HepG2 (cell line): ENCODE data around the gene CDH22. TPM values are rescaled to one million over a fixed set of nuclear protein-coding genes. Genes with fewer than 3 reads are reported as not detected.

Experiments
- ATAD3A ChIP-seq: sonication (generic); formaldehyde crosslinking; IDR thresholded peaks from 2 replicates; pipeline ENCODE4 v1.4.0; 2020; ENCODE audit warnings: missing genetic modification reagents
- ATM ChIP-seq: fragments of 450-650 bp; IDR thresholded peaks from 2 replicates; pipeline ENCODE4 v1.7.1; 2017; ENCODE audit warnings: mild to moderate bottlenecking, borderline replicate concordance
- FOXM1 ChIP-seq: sonication (generic); formaldehyde crosslinking; IDR thresholded peaks from 2 replicates; pipeline ENCODE4 v1.5.0; 2020; ENCODE audit warnings: missing genetic modification reagents
- GATAD1 ChIP-seq: IDR thresholded peaks from 2 replicates; pipeline ENCODE4 v1.6.1; 2016; ENCODE audit warnings: missing genetic modification reagents, missing compliant biosample characterization
- MBD4 ChIP-seq: IDR thresholded peaks from 2 replicates; pipeline ENCODE4 v1.6.1; 2012; ENCODE audit warnings: low read length, inconsistent platforms, borderline replicate concordance
- NR1H2 ChIP-seq: sonication (generic); formaldehyde crosslinking; IDR thresholded peaks from 2 replicates; pipeline ENCODE4 v1.8.1; 2022; ENCODE audit warnings: low read depth, missing genetic modification reagents, borderline replicate concordance
- POLR2A ChIP-seq, 2 experiments: IDR thresholded peaks; 2 replicates each; pipeline ENCODE4 v1.6.1; 2011; ENCODE audit warnings: low read depth in 2 of 2, low read length in 2 of 2, mild to moderate bottlenecking in 1 of 2, moderate library complexity in 1 of 2; ENCODE audit not compliant: insufficient read depth in 1 of 2
- POLR2AphosphoS5 ChIP-seq: IDR thresholded peaks from 2 replicates; pipeline ENCODE4 v1.6.1; 2012; ENCODE audit warnings: low read depth, low read length
- POLR2G ChIP-seq: fragments of 200-400 bp; formaldehyde crosslinking; IDR thresholded peaks from 2 replicates; pipeline ENCODE4 v1.6.1; 2018; ENCODE audit warnings: mild to moderate bottlenecking, low read depth, low read length, moderate library complexity
- PRPF4 ChIP-seq: fragments of 200-400 bp; formaldehyde crosslinking; IDR thresholded peaks from 2 replicates; pipeline ENCODE4 v1.6.1; 2016; ENCODE audit warnings: low read length, low read depth; ENCODE audit not compliant: poor library complexity, severe bottlenecking
- SAFB2 ChIP-seq: sonication (generic); formaldehyde crosslinking; IDR thresholded peaks from 2 replicates; pipeline ENCODE4 v1.5.1; 2020; ENCODE audit warnings: missing genetic modification reagents, low read depth, mild to moderate bottlenecking, borderline replicate concordance
- TARDBP ChIP-seq: sonication (generic); formaldehyde crosslinking; IDR thresholded peaks from 2 replicates; pipeline ENCODE4 v1.8.0; 2022; ENCODE audit warnings: mild to moderate bottlenecking, missing genetic modification reagents
- U2AF1 ChIP-seq: fragments of 200-400 bp; formaldehyde crosslinking; optimal IDR thresholded peaks from 2 replicates; pipeline ENCODE3; 2017; ENCODE audit warnings: mild to moderate bottlenecking, low read depth, low read length
- ZNF263 ChIP-seq: sonication (generic); formaldehyde crosslinking; IDR thresholded peaks from 2 replicates; pipeline ENCODE4 v1.4.0; 2020; ENCODE audit warnings: missing genetic modification reagents
- ZNF296 ChIP-seq: sonication (generic); formaldehyde crosslinking; conservative IDR thresholded peaks from 2 replicates; pipeline ENCODE4 v1.5.0; 2020; ENCODE audit warnings: mild to moderate bottlenecking, missing genetic modification reagents
- ZNF30 ChIP-seq: sonication (generic); formaldehyde crosslinking; IDR thresholded peaks from 2 replicates; pipeline ENCODE4 v1.5.0; 2020; ENCODE audit warnings: mild to moderate bottlenecking, missing genetic modification reagents
- ZNF383 ChIP-seq: sonication (generic); formaldehyde crosslinking; IDR thresholded peaks from 2 replicates; pipeline ENCODE4 v1.4.0; 2020; ENCODE audit warnings: missing genetic modification reagents, mild to moderate bottlenecking, borderline replicate concordance
- ZNF549 ChIP-seq: sonication (generic); formaldehyde crosslinking; IDR thresholded peaks from 2 replicates; pipeline ENCODE4 v1.5.0; 2020; ENCODE audit warnings: missing genetic modification reagents
- ZNF720 ChIP-seq: sonication (generic); formaldehyde crosslinking; IDR thresholded peaks from 2 replicates; pipeline ENCODE4 v1.4.0; 2020; ENCODE audit warnings: missing genetic modification reagents
- ZNF749 ChIP-seq: sonication (generic); formaldehyde crosslinking; IDR thresholded peaks from 2 replicates; pipeline ENCODE4 v1.8.0; 2022; ENCODE audit warnings: mild to moderate bottlenecking, missing genetic modification reagents, moderate library complexity, borderline replicate concordance
- ZNF883 ChIP-seq: sonication (generic); formaldehyde crosslinking; IDR thresholded peaks from 2 replicates; pipeline ENCODE4 v1.5.1; 2020; ENCODE audit warnings: mild to moderate bottlenecking, missing genetic modification reagents; ENCODE audit errors: not compliant biosample characterization
- ZSCAN25 ChIP-seq: sonication (generic); formaldehyde crosslinking; IDR thresholded peaks from 2 replicates; pipeline ENCODE4 v1.8.0; 2022; ENCODE audit warnings: mild to moderate bottlenecking, missing genetic modification reagents
- polyA plus RNA-seq, 8 experiments: library from polyadenylated mRNA; depleted of rRNA in 3 of 8; stranded (reverse) in 7 of 8; unstranded in 1 of 8; fragments of >200 nt; fragmentation: Illumina TruSeq in 4 of 8; extraction: Trizol in 4 of 8; gene quantifications; 2 replicates each; pipeline versions ENCODE4 v1.2.1 to v1.2.3, GENCODE V29; 2011 to 2016; ENCODE audit warnings: low read depth in 4 of 8, missing spikeins in 1 of 8, mixed read lengths in 1 of 8; ENCODE audit not compliant: insufficient read depth in 1 of 8
- total RNA-seq, 5 experiments: library from RNA; depleted of rRNA; stranded (reverse); fragments of >200 nt; fragmentation: Illumina TruSeq; extraction: Trizol; gene quantifications; 2 replicates each; pipeline ENCODE4 v1.2.3, GENCODE V29; 2016; ENCODE audit warnings: low read depth in 1 of 5
- TF ChIP-seq, protein P1 (sequence below): IDR thresholded peaks from 2 replicates; pipeline ENCODE4 v1.6.1; 2012; ENCODE audit warnings: low read depth, low read length, improper control_type of control experiment
- TF ChIP-seq, protein P2 (sequence below): sonication (generic); formaldehyde crosslinking; IDR thresholded peaks from 2 replicates; pipeline ENCODE4 v1.8.0; 2022; ENCODE audit warnings: missing genetic modification reagents, mild to moderate bottlenecking, inconsistent platforms, borderline replicate concordance
- TF ChIP-seq, protein P3 (sequence below): sonication (generic); formaldehyde crosslinking; IDR thresholded peaks from 2 replicates; pipeline ENCODE4 v1.4.0; 2020; ENCODE audit warnings: mild to moderate bottlenecking, low read depth, missing genetic modification reagents
- TF ChIP-seq, protein P4 (sequence below): sonication (generic); formaldehyde crosslinking; IDR thresholded peaks from 2 replicates; pipeline ENCODE4 v1.5.1; 2020; ENCODE audit warnings: missing genetic modification reagents, mild to moderate bottlenecking, borderline replicate concordance

CDH22 gene
- total and polyA plus RNA-seq, 2 of the 13 experiments (the other 11 are each of a cell fraction or from before 2014, with no cell fraction given), result not detected

DNA sequence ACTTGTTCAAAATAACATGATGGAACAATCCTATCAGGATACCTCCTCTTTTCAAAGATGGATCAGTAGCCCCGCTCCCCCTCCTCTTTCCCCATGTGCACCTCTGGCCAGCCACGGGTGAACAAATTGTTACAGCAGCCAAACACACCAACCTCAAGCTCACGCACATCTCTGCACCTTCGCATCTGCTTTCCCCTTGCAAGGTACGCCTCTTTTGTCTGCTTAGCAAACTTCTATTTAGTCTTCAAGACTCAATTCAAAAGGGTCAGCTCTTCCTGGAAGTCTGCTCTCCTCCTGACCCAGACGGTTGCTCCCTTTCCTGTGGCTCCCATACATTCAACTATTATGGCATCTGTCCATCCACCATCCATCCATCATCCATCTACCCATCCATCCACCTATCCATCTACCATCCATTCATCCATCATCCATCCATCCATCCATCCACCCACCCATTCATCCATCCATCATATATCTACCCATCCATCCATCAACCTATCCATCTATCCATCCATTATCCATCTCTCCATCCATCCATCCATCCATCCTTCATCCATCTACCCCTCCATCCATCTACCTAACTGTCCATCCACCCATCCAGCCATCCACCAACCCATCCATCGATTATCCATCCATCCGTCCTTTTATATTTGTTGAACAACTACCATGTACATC is 36.3 kb upstream of the CDH22 start (continued):
- TF ChIP-seq, protein P1, sequence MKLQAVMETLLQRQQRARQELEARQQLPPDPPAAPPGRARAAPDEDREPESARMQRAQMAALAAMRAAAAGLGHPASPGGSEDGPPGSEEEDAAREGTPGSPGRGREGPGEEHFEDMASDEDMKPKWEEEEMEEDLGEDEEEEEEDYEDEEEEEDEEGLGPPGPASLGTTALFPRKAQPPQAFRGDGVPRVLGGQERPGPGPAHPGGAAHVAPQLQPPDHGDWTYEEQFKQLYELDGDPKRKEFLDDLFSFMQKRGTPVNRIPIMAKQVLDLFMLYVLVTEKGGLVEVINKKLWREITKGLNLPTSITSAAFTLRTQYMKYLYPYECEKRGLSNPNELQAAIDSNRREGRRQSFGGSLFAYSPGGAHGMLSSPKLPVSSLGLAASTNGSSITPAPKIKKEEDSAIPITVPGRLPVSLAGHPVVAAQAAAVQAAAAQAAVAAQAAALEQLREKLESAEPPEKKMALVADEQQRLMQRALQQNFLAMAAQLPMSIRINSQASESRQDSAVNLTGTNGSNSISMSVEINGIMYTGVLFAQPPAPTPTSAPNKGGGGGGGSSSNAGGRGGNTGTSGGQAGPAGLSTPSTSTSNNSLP, result no peak
- TF ChIP-seq ZNF30 (no peak), POLR2AphosphoS5 (0 out of 2 replicates have a peak, but pooled peaks have one; percentile 19), ZNF296 (CRISPR knock-in tag) (no peak), ATAD3A (CRISPR knock-in tag) (no peak), SAFB2 (CRISPR knock-in tag) (0 out of 2 replicates have a peak, but pooled peaks have one; percentile 55), MBD4 (no peak), ZSCAN25 (CRISPR knock-in tag) (no peak), ATM (peak; percentile 62; the same call in 1 of the 2 replicates), U2AF1 (no peak), FOXM1 (no peak), ZNF263 (CRISPR knock-in tag) (no peak), GATAD1 (CRISPR knock-in tag) (no peak), POLR2G (peak; percentile 42; the same call in 1 of the 2 replicates), ZNF883 (CRISPR knock-in tag) (no peak), POLR2A (IDR thresholded peaks at IDR 0.05; ENCODE audit: insufficient read depth in 1 of 2, low read depth in 2 of 2, low read length in 2 of 2) (0 out of 4 replicates have a peak, but pooled peaks of 1 of the 2 experiments have one; percentile 20), ZNF720 (CRISPR knock-in tag) (no peak), TARDBP (CRISPR knock-in tag) (peak; percentile 73; the same call in 1 of the 2 replicates), PRPF4 (no peak), ZNF549 (CRISPR knock-in tag) (no peak), NR1H2 (CRISPR knock-in tag) (no peak), ZNF749 (CRISPR knock-in tag) (0 out of 2 replicates have a peak, but pooled peaks have one; percentile 32), ZNF383 (CRISPR knock-in tag) (no peak)
- TF ChIP-seq, protein P2, sequence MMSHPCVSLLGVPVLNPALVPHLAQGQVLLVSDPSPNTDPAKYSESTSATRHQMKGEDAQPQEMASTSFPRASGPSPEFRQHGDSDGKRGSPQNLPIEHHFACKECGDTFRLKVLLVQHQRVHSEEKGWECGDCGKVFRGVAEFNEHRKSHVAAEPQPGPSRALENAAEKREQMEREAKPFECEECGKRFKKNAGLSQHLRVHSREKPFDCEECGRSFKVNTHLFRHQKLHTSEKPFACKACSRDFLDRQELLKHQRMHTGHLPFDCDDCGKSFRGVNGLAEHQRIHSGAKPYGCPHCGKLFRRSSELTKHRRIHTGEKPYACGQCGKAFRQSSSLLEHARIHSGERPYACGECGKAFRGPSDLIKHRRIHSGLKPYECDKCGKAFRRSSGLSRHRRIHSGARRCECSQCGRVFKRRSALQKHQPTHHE (CRISPR knock-in tag), result no peak
- TF ChIP-seq, protein P3, sequence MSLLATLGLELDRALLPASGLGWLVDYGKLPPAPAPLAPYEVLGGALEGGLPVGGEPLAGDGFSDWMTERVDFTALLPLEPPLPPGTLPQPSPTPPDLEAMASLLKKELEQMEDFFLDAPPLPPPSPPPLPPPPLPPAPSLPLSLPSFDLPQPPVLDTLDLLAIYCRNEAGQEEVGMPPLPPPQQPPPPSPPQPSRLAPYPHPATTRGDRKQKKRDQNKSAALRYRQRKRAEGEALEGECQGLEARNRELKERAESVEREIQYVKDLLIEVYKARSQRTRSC (CRISPR knock-in tag), result no peak
- TF ChIP-seq, protein P4, sequence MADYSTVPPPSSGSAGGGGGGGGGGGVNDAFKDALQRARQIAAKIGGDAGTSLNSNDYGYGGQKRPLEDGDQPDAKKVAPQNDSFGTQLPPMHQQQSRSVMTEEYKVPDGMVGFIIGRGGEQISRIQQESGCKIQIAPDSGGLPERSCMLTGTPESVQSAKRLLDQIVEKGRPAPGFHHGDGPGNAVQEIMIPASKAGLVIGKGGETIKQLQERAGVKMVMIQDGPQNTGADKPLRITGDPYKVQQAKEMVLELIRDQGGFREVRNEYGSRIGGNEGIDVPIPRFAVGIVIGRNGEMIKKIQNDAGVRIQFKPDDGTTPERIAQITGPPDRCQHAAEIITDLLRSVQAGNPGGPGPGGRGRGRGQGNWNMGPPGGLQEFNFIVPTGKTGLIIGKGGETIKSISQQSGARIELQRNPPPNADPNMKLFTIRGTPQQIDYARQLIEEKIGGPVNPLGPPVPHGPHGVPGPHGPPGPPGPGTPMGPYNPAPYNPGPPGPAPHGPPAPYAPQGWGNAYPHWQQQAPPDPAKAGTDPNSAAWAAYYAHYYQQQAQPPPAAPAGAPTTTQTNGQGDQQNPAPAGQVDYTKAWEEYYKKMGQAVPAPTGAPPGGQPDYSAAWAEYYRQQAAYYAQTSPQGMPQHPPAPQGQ (CRISPR knock-in tag), result no peak
